NCI-H146 treated with DMSO at 0.1 percent for 48 hours (cell line): ENCODE measurements around the gene KMT2C.
"Not testable (repeated sequence)": the region's sequence is repeated elsewhere in the genome, so short reads cannot be mapped to it uniquely, and the experiment has no call there.

Experiments
- DNase-seq: peaks from one replicate; lab custom pipeline; 2025; ENCODE audit not compliant: unreplicated experiment; lab: John Stamatoyannopoulos, UW

The KMT2C gene

DNA sequence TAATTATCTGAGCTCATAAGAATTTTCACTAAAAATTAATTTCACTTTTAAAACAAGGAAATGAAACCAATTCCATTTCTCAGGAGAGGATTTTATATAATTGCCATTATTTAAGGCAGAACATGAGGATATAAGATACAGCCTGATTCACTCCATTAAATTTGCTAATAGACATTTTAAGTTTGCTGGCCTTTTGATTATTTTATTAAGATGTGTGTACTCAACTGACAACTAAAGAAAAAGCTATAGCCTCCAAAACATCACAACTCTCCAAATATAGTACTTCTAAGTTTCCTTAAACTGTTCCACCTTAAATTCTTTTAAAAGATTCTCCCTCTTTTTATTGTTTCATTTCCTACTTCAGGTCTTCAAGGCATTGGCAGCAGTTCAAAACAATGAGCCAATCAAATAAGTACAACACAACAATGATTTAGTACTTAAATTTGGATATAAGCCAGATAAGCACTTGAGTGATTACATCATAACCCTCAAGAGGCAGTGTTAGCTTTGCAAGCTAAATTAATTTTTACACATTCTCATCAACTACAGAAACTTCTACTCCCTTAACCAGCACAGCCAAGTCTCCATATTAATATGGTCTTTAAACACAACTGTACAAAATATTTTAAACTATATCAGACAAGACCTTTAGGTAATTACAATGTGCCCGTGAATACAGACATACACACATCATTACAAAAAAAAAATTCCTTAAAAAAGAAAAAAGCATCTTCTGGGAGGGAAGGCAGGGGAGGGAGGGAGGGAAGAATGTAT lies 121.8 kb downstream of the KMT2C start:
- DNase-seq: no peak

DNA sequence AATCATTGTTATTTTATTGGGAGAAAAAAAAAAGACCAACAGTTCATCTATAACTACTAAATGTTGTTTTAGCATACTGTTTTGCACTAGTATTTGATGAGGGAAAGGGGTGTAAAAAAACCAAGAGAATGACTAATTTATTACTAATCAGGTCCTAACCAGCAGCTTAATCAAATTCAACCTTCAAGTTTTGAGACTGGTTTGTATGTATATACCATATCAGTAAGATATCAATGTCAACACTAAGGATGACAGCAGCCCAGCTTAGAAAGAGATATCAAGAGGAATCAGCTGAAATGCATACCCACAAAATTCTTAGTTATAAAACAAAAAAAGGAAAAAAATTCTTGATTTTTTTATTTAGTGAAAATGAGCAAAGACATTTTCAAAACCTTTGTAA lies 122.6 kb downstream of the KMT2C start:
- DNase-seq: no peak

DNA sequence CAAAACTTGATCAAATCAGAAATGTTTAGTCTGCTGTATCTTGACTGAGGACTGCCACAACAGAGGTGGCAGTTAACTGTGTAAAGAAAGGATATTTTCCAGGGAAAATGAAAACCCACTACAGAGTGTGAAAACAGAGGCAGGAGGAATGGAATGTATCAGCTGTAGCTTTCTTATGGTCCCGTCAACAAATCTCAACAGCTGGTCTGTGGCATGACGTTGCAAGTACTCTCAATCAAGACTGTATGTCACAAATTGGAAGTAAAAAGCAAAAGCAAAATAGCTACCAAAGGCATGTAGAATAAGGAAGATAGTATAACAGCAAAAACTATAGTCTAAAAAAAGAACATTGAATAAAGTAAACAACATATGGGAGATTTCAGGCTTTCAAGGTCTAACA lies 123.5 kb downstream of the KMT2C start:
- no peak for DNase-seq

DNA sequence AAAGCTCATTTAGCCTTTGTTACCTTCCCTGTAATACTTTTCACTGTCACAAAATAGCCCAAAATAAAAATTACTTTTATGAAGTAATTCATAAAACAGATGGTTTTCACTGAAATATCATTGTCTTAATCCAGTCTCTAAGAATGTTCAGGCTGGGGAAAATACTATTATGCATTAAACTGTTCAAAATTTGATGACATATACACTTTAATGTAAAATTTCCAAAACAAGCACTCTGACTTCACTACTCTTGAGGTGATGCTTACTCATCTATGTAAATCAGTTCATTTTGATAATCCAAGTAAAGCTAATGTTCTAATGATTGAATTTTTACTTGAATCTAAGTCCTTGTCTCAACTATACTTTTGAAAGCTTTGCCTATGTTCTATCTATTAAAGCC lies 127.9 kb downstream of the KMT2C start:
- no peak for DNase-seq

DNA sequence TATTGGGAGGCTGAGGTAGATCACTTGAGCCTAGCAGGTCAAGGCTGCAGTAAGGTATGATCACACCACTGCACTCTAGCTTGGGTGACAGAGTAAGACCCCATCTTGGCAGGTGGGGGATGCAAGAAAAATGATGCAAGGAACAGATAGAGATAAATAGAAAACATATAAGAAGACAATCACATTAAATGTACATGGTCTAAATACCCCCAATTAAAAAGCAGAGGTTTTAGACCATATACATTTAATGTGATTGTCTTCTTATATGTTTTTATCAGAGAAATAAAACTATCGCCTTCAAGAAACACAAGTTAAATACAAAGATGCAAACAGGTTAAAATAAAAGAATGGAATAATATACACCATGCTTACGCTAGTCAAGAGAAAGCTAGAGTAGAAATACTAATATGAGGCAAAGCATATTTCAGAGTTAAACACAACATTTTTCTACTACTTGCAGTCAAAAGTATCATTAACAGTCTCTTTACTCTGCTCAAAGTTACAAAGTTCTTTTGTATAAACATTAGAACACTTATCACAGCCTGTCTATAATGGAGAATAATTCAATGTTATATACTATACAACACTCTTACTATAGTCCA lies 136.2 kb downstream of the KMT2C start:
- DNase-seq: not testable (repeated sequence)

DNA sequence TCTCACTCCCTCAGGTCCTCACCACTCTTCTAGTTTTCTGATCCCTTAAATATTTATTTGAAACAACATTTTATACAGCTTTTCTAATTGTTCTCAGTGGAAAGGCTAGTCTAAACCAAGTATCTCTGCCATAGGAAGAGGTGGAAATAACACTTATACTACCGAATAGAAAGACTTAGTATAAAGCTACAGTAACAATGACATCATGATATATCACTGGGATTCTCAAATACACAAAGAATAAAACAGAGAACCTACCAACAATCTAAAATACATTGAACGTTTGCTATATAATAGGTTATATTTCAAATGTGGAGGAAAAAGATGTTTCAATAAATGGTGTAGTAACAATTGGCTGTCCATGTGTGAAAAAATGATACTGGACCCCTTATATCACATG lies 142.9 kb downstream of the KMT2C start:
- no peak for DNase-seq

DNA sequence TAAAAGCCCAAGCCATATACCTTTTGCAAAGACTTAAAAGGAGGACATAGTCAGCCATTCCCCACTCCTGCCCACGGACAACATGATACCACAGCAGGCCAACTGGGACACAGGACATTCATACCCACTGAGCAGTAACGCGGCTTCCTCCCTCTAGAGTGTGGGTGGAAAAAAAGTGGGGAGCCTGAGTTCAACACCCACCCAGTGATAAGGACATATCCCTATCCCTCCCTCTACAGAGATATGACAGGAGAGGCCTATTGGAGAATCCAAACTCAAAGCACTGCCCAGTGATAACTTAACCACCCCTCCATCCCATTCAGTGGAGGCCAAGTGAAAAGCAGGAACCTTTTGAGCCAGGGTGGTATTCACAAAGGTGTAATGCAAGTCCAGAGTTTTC lies 148.8 kb downstream of the KMT2C start:
- not testable (repeated sequence) for DNase-seq

DNA sequence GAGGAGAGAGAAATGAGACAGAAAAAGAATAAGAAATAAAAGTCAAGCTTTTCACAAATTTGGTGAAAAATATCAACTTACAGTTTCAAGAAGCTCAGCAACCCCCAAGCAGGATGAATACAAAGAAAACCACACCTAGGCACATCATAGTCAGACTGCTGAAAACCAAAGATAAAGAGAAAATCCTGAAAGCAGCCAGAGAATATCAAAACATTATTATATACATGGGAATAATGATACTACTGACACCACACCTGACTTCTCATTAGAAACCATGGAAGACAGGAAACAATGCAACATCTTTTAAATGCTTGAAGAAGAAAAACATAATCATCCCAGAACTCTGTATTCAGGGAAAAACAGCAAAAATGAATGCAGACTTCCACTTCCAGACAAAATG lies 149.6 kb downstream of the KMT2C start:
- not testable (repeated sequence) for DNase-seq

DNA sequence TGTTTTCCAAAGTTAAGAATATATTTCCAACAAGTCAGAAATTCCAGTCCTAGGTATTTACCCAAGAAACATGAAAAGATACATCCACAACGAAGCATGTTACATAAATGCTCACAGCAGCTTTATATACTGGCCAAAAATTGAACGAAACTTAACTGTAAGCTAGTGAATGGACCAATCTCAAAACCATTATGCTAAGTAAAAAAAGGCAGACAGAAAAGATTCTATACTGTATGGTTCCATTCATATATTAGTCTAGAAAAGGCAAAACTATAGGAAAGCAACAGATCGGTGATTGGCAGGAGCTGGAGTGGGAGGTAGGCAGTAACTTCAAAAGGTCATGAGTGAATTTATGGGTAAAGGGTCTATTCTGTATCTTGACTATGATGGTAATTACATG lies 150.8 kb downstream of the KMT2C start:
- DNase-seq: not testable (repeated sequence)

DNA sequence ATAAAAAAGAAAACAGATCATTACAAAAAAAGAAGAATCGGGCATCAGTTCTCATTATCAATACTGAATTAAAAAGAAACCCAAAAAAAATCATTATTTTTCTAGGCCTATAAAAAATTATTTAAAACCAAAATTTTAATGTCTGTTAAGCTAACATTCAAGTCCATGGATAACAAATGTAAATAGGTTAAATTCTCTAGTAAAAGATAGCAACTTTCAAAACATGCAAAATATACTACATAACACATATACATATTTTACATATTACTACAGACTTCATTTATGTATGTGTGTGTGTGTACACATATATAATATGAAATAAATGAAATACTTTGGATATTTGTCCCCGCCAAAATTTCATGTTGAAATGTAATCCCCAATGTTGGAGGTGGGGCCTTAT lies 158.1 kb downstream of the KMT2C start:
- not testable (repeated sequence) for DNase-seq

DNA sequence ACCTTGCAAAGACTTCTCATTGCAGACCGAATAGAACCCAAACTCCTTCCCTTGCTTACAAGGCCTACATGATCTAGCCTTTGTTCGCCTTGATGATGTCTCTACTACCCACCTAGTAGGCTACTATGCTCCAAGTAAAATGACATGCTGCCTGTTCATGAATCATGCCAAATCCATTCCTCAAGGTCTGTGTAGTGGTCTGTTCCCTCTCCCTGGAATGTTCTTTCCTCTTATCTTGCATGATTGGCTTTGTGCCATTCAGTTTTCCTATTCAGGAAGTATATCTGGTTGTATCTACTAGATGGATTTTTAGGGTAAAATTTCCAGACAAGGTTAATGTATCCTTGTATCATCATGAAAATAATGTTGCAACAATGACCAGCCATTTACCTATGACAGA lies 165.4 kb downstream of the KMT2C start:
- DNase-seq: not testable (repeated sequence)

DNA sequence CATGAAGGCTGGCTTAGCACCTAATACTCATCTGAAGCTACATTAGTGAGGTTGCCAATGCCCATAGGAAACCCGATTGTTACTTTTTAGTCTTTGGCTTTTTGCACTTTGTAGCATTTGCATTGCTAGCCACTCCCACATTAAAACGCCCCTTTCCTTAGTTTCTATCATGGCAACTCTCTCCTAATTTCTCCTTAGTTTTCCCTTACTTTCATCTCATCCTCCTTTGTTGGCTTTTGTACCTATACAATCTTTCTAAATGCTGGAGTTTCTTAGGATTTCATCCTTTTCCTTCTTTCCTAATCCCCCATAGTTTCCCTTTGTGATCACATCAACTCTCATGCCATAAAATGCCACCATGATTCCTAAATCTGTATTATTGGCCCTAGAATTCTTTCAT lies 168.9 kb downstream of the KMT2C start:
- DNase-seq: not testable (repeated sequence)

DNA sequence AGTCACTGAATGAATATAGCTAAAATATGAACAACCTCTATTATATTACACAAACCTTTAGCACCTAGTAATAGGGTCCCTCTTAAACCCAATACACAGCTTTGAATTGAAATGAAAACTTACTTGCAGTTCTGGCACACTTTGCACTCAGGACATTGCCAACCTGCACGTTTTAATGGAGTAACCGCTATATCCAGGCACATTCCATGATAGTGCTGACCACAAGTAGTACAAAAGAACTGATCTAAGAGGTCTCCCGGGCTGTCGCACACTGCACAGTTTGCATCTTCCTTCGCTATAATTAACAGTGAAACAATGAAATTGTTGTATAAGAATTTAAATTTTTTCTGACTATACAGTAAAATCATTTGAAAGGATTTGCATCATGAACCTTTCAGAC lies 170.9 kb downstream of the KMT2C start:
- DNase-seq: not testable (repeated sequence)

DNA sequence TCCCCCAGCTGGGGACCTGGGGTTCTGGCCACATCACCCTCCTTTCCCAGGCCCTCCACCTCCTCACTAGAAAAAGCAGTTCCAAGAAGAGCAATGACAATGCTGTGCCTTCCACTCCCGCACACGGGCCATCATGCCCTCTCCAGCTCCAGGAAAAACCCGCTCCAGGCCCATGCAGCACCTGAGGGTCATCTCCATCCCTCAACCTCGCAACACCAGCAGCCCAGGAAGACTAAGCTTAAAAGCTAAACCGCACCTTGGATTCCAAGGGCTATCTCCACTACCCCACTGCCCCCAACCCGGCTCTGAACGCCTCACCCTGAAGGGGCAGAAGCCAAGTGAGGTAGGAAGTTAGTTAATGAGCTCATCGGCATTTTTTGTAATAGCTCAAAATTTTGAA lies 173.7 kb downstream of the KMT2C start:
- DNase-seq: not testable (repeated sequence)

DNA sequence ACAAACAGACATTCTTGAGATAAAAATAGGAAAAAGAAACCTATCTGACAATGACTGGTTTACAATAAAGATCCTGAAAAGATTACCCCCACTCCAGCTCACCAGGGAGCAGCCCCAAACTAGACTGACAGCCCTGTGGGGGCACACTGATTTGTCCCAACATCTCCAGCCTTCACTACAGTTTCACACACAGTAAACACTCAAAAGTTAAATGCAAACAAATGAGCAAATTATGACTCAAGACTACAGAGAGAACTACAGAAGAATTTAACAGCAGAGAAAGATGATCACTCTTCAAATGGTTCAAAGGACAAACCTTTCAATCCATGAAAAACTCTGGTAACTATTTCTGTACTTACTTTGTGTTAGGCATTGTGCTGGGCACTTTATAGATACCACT lies 176.2 kb downstream of the KMT2C start:
- DNase-seq: not testable (repeated sequence)

DNA sequence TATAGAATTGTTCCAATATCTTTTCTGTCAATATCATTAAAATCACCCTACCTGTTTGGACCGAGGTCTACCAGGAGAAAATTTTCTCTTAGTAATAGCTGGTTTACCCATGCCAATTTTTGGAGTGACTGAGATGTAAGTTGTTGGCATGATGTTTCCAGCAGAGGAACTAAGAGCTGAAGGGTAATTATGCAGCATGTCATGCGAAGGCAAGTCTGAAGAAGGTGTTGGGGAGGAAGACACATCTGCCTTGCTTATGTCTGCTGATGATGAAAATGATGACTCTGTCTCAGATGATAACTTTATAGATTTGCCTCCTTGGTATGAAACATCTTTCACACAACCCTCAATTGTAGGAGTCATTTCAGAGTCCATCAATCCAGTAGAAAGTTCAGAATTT lies 188.0 kb downstream of the KMT2C start:
- DNase-seq: not testable (repeated sequence)

DNA sequence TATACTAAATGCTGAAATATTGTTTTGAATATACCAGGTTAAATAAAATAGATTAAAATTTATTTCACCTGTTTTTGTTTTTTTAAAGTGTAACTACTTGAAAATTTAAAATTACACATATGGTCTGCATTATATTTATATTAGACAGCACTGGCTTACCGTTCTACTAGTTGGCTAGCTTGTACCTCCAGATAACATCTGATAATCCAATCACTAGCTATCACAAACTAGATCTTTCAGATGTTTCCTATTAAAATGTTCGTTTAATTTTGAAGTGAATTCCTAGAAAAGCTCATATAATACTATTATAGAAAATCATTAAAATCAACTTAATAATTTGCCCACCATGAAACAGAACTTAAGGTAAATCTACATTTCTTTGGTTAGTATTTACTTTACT lies 190.4 kb downstream of the KMT2C start:
- not testable (repeated sequence) for DNase-seq

DNA sequence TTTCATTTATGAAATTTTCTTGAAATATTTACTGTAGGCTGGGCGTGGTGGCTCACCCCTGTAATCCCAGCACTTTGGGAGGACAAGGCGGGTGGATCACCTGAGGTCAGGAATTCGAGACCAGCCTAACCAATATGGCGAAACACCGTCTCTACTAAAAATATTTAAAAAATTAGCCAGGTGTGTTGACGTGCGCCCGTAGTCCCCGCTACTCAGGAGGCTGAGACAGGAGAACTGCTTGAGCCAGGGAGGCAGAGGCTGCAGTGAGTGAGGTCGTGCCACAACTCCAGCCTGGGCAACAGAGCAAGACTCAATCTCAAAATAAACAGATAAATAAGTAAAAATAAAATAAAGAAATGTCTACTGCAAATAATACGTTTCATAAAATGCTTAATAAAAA lies 192.3 kb downstream of the KMT2C start:
- not testable (repeated sequence) for DNase-seq

DNA sequence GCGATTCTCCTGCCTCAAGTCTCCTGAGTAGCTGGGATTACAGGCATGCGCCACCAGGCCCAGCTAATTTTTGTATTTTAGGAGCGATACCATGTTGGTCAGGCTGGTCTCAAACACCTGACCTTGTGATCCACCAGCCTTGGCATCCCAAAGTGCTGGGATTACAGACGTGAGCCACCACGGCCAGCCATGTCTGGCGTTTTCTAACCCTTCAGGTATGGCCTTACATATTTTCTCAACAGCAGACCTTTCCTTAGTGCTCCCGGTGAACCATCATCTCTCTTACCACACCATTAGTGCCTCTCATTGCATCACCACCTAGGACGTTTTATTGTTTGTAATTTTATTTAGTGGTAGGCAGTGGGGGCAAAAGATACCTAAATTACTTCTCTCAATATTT lies 194.5 kb downstream of the KMT2C start:
- not testable (repeated sequence) for DNase-seq

DNA sequence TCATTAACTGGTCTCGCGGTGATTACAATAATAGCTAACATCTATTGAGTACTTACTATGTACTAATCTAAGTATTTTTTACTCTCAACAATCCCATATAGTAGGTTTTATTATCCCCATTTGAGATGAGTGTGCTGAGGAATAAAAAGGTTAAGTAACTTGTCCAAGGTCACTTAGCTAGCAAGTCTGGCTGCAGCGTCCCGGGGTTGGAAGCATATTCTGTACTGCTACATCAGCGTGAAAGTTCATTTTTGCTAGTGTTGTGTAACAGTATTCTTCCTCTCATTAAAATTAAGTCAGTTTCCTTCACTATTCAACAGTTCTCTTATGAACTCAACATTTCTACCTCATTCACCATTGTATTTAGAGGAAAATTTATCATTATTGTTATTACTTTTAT lies 199.5 kb downstream of the KMT2C start:
- DNase-seq: not testable (repeated sequence)

DNA sequence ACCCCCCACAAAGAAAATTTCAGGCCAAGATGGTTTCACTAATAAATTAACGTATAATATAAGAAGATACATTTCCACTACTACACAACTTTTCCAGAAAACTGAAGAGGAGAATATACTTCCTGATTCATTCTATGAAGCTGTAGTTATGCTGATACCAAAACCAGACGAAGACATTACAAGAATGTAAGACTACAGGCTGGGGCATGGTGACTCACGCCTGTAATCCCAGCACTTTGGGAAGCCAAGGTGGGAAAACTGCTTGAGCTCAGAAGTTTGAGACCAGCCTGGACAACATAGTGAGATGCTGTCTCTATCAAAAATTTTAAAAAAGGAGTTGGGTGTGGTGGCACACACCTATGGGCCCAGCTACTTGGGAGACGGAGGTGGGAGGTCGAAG lies 201.4 kb downstream of the KMT2C start:
- DNase-seq: not testable (repeated sequence)

DNA sequence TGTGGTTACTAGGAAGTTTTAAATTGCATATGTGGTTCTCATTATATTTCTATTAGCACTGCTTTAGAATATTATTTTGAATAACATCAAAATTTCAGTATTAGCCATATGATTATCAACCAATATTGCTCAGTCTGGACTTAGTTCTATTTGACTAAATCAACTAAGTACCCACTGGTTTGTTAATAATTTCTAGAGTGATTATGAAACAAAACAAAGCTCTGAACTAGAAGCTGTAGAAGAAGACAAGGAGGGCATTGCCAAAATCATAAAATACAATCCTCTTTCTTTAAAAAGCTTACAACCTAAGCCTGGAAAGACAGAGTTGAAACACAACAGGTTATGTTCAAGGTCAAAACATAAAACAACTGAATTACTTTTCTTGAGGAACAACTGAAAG lies 204.7 kb downstream of the KMT2C start:
- DNase-seq: no peak

DNA sequence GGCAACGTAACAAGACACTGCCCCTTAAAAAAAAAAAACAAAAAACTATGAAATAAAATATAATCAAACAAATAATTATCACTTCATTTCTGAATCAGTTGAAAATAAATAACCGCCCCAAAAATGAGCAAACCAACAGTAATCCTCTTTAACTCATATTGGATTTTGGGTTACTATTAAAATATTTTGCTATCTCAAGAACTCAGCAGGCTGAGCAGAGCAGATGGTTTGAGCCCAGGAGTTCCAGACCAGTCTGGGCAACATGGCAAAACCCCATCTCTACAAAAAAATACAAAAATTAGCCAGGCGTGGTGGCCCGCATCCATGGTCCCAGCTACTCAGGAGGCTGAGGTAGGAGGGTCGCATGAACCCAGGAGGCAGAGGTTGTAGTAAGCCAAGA lies 216.2 kb downstream of the KMT2C start:
- DNase-seq: not testable (repeated sequence)
